Osteocyte (in vitro differentiated cells): Measurements from ENCODE around the gene ULBP1. TPM values are rescaled to one million over a fixed set of nuclear protein-coding genes. Genes with fewer than 3 reads are reported as not detected.

ENCODE experiments used
- DNase-seq: peaks from one replicate; pipeline ENCODE4 v3.0.0; 2021; ENCODE audit warnings: mixed read lengths; ENCODE audit not compliant: unreplicated experiment; ENCODE audit errors: extremely low spot score
- H3K27ac Mint-ChIP-seq: one replicate; pipeline ENCODE4 v1.8.0; 2021; ENCODE audit warnings: mild to moderate bottlenecking, mixed read lengths; ENCODE audit not compliant: unreplicated experiment
- H3K27me3 Mint-ChIP-seq: one replicate; pipeline ENCODE4 v1.8.0; 2021; ENCODE audit warnings: mixed read lengths; ENCODE audit not compliant: unreplicated experiment
- H3K36me3 Mint-ChIP-seq: one replicate; pipeline ENCODE4 v1.8.0; 2021; ENCODE audit warnings: mixed read lengths; ENCODE audit not compliant: unreplicated experiment
- H3K4me1 Mint-ChIP-seq: one replicate; pipeline ENCODE4 v1.8.0; 2021; ENCODE audit warnings: mixed read lengths; ENCODE audit not compliant: unreplicated experiment
- H3K4me3 Mint-ChIP-seq: one replicate; pipeline ENCODE4 v1.8.0; 2021; ENCODE audit warnings: mild to moderate bottlenecking, moderate library complexity, mixed read lengths; ENCODE audit not compliant: unreplicated experiment
- H3K9me3 Mint-ChIP-seq: one replicate; pipeline ENCODE4 v1.8.0; 2021; ENCODE audit warnings: mixed read lengths; ENCODE audit not compliant: unreplicated experiment
- CTCF ChIP-seq: fragments of 200-600 bp; sonication (generic); IDR thresholded peaks from 2 replicates; pipeline ENCODE4 v1.5.0; 2021; ENCODE audit warnings: antibody characterized with exemption, mild to moderate bottlenecking, moderate library complexity
- total RNA-seq: library from RNA; stranded (reverse); gene quantifications from 2 replicates; pipeline ENCODE4 v1.2.1, GENCODE V29; 2021

Gene ULBP1
- total RNA-seq, 1 donor from 2014 or later, result 11.5 TPM

GRCh38 chr6:150004101-150004782 is 40.5 kb downstream of the ULBP1 start:
- DNase-seq, result no peak
- Mint-ChIP-seq H3K27ac (no peak overlapping the region), H3K27me3 (peaks cover 36% of the 10 kb centered on the region), H3K36me3 (no peaks in the 10 kb centered on the region), H3K4me3 (peak overlapping the region; percentile 79), H3K9me3 (no peaks in the 10 kb centered on the region), H3K4me1 (peaks cover 10% of the 10 kb centered on the region)
- TF ChIP-seq CTCF, result no peak

- Mint-ChIP-seq H3K4me3 (peak overlapping the region; percentile 79), H3K27me3 (peaks cover 35% of the 10 kb centered on the region), H3K9me3 (no peaks in the 10 kb centered on the region), H3K36me3 (no peaks in the 10 kb centered on the region), H3K4me1 (peaks cover 10% of the 10 kb centered on the region), H3K27ac (no peak overlapping the region)
- no peak for TF ChIP-seq CTCF
- DNase-seq, result peak; percentile 93
Measured at GRCh38 chr6:150004783-150005717, 41.3 kb downstream of the ULBP1 start.

GRCh38 chr6:150005761-150006651 is 42.3 kb downstream of the ULBP1 start:
- no peak for TF ChIP-seq CTCF
- H3K9me3 Mint-ChIP-seq, result no peaks in the 10 kb centered on the region
- no peaks in the 10 kb centered on the region for H3K36me3 Mint-ChIP-seq
- peak; percentile 75 for DNase-seq
- H3K4me1 Mint-ChIP-seq, result peaks cover 10% of the 10 kb centered on the region
- H3K4me3 Mint-ChIP-seq, result peak overlapping the region; percentile 79
- no peak overlapping the region for H3K27ac Mint-ChIP-seq
- peaks cover 37% of the 10 kb centered on the region for H3K27me3 Mint-ChIP-seq

GRCh38 chr6:150006961-150007464 is 43.3 kb downstream of the ULBP1 start:
- Mint-ChIP-seq H3K9me3 (no peaks in the 10 kb centered on the region), H3K27me3 (peaks cover 46% of the 10 kb centered on the region), H3K4me3 (no peak overlapping the region), H3K36me3 (no peaks in the 10 kb centered on the region), H3K4me1 (peaks cover 10% of the 10 kb centered on the region), H3K27ac (no peak overlapping the region)
- peak; percentile 61 for TF ChIP-seq CTCF
- peak; percentile 56 for DNase-seq
